IPS-18c (cell line): ENCODE measurements around the gene SRMS.
"Not testable (repeated sequence)": the region's sequence is repeated elsewhere in the genome, so short reads cannot be mapped to it uniquely, and the experiment has no call there.

Source experiments
- H3K4me3 ChIP-seq: 2 replicates; pipeline ENCODE4 v1.7.0; 2013; ENCODE audit warnings: low read depth, mild to moderate bottlenecking, low read length, moderate library complexity; ENCODE audit not compliant: insufficient read depth
- H3K9me3 ChIP-seq: one replicate; pipeline ENCODE4 v1.6.1; 2013; ENCODE audit warnings: mild to moderate bottlenecking, low read length, moderate library complexity; ENCODE audit not compliant: control insufficient read depth, insufficient read depth

Gene SRMS

GRCh38 chr20:63560856-63561609 is 13.5 kb upstream of the SRMS start:
- Histone ChIP-seq H3K9me3 (no peaks in the 10 kb centered on the region), H3K4me3 (no peak overlapping the region)

- Histone ChIP-seq H3K9me3 (no peaks in the 10 kb centered on the region), H3K4me3 (no peak overlapping the region)
These were observed 12.8 kb upstream of the SRMS start for GRCh38 chr20:63560333-63560805.

GRCh38 chr20:63559485-63560332 is 12.2 kb upstream of the SRMS start:
- not testable (repeated sequence) for H3K9me3 ChIP-seq, H3K4me3 ChIP-seq

DNA sequence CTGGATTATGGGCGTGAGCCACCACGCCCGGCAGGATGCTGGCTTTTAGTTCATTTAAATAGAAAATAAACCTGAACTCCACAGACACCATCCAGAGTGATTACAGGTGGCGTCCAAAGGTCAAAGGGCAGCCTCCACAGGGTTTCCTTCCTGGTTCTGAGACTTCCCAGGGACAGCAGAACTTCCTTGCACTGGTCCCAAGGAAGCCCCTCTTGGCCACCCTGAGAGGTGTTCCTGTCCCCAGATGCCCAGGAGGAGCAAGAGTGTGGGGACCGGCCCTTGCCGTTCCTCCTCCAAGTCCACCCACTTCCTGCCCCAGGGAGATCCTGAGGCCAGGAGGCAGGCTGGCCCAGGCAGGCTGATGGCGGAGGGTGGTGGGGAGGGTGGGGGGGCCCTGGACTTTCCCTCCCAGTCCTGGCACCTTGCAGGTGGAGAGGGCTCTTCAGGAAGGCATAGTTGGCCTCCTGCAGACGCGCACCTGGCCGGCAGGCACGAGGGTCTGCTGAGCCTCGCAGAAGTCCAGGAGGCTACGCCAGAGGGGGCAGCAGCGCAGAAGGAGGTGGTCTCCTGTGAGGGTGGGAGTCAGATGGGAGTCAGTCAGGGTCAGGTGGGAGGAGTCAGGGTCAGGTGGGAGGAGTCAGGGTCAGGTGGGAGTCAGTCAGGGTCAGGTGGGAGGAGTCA is 11.4 kb upstream of the SRMS start:
- Histone ChIP-seq H3K4me3 (no peak overlapping the region), H3K9me3 (no peaks in the 10 kb centered on the region)

- Histone ChIP-seq H3K4me3 (no peak overlapping the region), H3K9me3 (no peaks in the 10 kb centered on the region)
These were observed 9.9 kb upstream of the SRMS start for GRCh38 chr20:63557481-63557891.

DNA sequence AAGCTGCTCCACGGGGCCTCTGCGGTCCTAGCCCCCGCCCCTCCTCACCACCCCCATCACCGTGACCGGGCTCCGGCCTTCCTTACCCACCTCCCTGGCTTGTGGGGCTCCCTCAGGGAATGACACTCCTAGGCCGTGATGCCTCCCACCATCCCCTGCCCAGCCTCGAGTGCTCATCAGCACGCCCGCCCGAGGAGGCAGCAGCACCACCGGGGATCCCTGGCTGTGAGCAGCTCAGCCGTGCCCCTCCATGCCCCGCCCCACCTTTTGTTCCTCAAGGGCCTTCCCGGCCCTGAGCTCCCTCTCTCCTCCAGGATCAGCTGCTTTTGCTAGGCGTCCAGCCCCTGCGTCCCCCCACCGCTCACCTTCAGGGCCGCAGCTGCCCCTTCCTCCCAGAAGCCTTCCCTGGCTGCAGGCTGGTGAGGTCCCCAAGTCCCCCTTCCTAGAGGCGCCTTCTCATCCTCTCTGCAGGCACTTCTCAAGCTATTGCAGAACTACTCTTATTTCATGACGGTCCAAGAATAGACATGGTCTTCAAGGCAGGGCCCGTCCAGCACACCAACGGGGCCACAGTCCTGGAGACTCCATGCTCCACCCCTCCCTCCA is 9.4 kb upstream of the SRMS start:
- Histone ChIP-seq H3K4me3 (no peak overlapping the region), H3K9me3 (no peaks in the 10 kb centered on the region)

- no peaks in the 10 kb centered on the region for H3K9me3 ChIP-seq
- peak overlapping the region; percentile 9; the same call in 1 of the 2 replicates for H3K4me3 ChIP-seq
These were observed 8.3 kb upstream of the SRMS start for GRCh38 chr20:63555661-63556381.

GRCh38 chr20:63554361-63555278 is 7.1 kb upstream of the SRMS start:
- peak overlapping the region; percentile 80 for H3K4me3 ChIP-seq

DNA sequence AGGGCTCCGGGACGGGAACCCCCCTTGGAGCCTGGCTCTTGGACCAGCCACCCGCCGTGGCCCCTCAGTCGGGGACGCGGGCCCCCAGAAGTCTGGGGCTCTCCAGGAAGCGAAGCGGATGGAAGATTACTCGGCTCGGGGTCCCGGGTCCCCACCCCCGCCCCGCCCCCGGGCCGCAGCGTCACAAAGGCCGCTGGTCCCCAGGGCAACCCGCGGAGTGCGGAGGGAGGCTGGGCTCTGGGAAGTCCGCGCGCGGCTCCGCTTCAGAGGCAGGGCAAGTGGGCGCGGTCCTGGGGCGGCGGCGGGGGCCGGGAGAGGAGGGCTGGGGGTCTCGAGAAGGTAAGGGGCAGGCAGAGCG is 6.4 kb upstream of the SRMS start, which contains the start of gene FNDC11:
Gene FNDC11, plus strand, starts transcription at position 227 of the 358 bp plus-strand sequence. CDS start 1,505 bp downstream, outside the sequence.
- peak within 1 kb of the TSS; percentile 80 for H3K4me3 ChIP-seq

More at GRCh38 chr20:63554361-63555278, 7.1 kb upstream of the SRMS start:
- H3K9me3 ChIP-seq: no peaks in the 10 kb centered on the region

GRCh38 chr20:63553251-63553932 is 5.8 kb upstream of the SRMS start:
- H3K4me3 ChIP-seq: peak overlapping the region; percentile 80
- H3K9me3 ChIP-seq: no peaks in the 10 kb centered on the region

More for the DNA sequence above, 6.4 kb upstream of the SRMS start, which contains the start of gene FNDC11:
- no peaks in the 10 kb centered on the region for H3K9me3 ChIP-seq

GRCh38 chr20:63552481-63553249 is 5.1 kb upstream of the SRMS start:
- H3K4me3 ChIP-seq: peak overlapping the region; percentile 25; the same call in 1 of the 2 replicates
- H3K9me3 ChIP-seq: no peaks in the 10 kb centered on the region

GRCh38 chr20:63551068-63551467 is 3.5 kb upstream of the SRMS start:
- no peaks in the 10 kb centered on the region for H3K9me3 ChIP-seq
- no peak overlapping the region for H3K4me3 ChIP-seq

DNA sequence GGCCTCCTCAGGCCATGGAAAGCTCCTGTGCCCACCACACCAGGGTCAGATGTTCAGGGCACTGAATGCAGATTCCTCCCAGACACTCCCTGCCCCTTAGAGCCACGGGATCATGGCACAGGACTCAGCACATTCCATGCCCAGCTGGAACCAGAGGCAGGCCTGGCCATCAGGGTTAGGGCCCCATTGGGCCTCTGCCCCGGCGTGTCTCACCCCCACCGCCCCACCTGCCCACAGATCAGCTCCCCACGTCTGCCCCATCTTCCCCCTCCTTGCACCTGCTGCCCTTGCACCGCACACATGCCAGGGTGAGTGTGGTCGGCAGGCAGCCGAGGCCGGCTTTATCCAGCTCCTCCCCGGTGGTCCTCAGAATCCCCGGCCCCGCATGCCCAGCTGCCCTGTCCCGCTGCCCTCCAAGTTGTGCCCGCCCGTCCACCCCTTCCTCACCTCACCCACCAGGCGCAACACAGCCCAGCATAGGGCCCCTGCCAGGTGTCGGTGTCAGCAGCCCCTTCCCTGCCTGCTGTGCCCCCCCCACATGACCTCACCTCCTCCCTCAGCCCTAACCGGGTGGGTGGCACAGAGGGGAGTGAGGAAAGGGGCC is 2.2 kb upstream of the SRMS start:
- Histone ChIP-seq H3K4me3 (no peak overlapping the region), H3K9me3 (no peaks in the 10 kb centered on the region)

GRCh38 chr20:63549019-63549418 is 1.5 kb upstream of the SRMS start:
- H3K4me3 ChIP-seq: no peak overlapping the region
- no peaks in the 10 kb centered on the region for H3K9me3 ChIP-seq
